SK-N-DZ (cell line): ENCODE results near the gene GPR52. TPM values are rescaled to one million over a fixed set of nuclear protein-coding genes. Genes with fewer than 3 reads are reported as not detected.
"Not testable (repeated sequence)": the region's sequence is repeated elsewhere in the genome, so short reads cannot be mapped to it uniquely, and the experiment has no call there.

Source experiments
- DNase-seq: peaks from one replicate; pipeline ENCODE4 v3.0.0-alpha.2; 2015; ENCODE audit warnings: low spot score
- polyA plus RNA-seq, 2 experiments: library from polyadenylated mRNA; depleted of rRNA; stranded (reverse); fragments of >200 nt; gene quantifications; 2 replicates each; pipeline ENCODE4 v1.2.3, GENCODE V29; 2014

GPR52 gene, protein sequence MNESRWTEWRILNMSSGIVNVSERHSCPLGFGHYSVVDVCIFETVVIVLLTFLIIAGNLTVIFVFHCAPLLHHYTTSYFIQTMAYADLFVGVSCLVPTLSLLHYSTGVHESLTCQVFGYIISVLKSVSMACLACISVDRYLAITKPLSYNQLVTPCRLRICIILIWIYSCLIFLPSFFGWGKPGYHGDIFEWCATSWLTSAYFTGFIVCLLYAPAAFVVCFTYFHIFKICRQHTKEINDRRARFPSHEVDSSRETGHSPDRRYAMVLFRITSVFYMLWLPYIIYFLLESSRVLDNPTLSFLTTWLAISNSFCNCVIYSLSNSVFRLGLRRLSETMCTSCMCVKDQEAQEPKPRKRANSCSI
- not detected in 2 replicates for polyA plus RNA-seq (2014; cell fraction: cytosol; rRNA removed)
- not detected in 2 replicates for polyA plus RNA-seq (2014; cell fraction: nucleus; rRNA removed)

DNA sequence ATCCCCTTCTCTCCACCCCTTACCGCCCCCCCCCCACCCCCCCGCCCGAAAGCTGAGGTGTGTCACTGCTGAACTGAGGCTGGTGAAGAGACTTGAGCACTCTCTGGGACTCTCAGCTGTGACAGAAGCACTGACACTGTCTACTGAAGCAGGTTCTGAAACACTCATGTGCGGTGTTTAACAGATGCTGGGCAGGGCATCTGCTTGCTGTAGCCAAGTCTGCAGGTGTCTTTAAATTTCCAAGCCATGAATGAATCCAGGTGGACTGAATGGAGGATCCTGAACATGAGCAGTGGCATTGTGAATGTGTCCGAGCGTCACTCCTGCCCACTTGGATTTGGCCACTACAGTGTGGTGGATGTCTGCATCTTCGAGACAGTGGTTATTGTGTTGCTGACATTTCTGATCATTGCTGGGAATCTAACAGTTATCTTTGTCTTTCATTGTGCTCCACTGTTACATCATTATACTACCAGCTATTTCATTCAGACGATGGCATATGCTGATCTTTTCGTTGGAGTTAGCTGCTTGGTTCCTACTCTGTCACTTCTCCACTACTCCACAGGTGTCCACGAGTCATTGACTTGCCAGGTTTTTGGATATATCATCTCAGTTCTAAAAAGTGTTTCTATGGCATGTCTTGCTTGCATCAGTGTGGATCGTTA, at the start of gene GPR52:
GPR52 (plus strand) TSS at position 99 of the 665 bp plus-strand sequence; CDS start at position 247, 148 bp downstream.
- DNase-seq: no peak

DNA sequence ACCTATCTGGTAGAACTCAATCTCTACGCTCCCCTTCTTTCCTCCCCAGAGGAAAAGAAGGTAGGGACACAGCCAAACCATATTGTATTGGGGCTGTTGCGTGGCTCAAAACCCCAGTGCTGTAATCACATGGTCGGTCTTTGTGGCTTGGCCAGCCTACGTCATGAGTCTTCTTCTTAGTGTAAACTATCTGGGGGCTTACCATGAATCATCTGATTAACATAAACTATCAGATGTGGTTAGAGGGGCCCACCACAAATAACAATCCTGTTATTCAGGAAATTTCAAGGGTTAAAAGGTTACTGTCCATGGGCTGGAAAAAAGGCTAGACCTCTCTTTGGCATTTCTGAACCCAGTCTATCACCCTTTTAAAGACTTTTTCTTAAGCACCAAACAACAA, 49.5 kb upstream of the GPR52 start:
- DNase-seq: no peak

DNA sequence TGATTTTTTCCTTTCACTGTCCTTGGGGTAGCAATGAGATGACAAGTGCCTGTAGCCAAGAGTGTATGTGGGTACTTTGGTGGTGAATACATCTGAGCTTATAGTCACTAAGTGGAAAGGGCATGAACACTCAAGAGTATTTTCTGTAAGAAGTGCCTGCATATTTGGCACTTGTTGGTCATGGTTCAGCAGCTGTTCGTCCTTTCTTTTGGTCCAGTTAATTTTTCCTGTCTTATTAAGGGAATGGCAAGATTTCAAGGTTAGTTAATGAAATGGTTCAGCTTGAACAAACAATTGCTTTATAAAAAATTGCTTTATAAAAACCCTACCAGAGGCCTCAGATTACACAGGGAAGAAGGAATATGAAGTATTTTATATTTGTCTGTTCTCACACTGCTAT, 48.6 kb upstream of the GPR52 start:
- DNase-seq: no peak

DNA sequence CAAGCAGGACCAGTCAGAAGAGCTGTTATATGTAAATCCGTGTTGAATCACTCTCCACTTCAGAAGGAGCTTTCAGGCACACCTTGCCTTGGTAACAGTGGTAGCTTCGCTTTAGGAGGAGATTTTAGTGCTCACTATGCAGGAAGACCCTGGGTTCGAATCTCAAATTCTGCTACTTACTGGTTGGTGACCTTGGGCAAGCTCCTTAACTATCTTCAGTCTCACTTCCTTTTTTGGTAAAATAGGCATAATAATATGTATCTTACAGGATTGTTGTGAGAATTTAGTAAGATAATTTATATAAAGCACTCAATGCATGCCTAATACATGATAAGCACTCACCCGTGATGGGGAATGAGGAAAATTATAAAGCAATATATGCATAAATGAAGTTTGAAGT, 46.7 kb upstream of the GPR52 start:
- DNase-seq: no peak

DNA sequence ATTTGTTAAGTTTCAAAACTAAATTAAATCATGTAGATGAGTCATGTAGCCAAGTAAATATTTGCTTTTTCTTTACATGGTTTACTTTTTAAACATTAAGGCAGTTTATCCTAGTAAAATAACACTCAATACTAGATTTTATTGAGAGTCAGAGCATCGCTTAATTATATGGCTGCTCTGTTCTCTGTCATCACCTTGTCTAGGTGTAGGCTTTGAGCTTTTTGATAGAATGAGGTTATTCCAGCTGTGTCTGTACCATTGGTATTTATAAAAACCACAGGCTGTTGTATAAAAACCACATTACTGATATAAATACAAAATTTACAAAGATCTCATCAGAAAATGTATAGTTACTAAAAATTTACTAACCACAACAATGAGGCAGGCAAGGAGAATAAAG, 42.5 kb upstream of the GPR52 start:
- DNase-seq: no peak

DNA sequence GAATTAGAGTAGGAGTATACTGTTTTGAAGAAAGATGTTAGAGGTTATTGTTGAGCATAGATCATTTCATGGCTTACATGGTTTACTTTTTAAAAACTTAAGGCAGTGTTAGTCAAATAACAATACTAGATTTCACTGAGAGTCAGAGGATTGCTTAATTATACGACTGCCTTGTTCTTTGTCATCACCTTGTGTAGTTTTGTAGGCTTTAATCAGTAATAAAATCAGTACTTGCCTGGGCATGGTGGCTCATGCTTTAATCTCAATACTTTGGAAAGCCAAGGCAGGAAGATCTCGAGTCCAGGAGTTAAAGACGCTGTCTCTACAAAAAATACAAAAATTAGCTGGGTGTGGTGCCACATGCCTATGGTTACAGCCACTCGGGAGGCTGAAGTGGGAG, 41.3 kb upstream of the GPR52 start:
- DNase-seq: no peak

DNA sequence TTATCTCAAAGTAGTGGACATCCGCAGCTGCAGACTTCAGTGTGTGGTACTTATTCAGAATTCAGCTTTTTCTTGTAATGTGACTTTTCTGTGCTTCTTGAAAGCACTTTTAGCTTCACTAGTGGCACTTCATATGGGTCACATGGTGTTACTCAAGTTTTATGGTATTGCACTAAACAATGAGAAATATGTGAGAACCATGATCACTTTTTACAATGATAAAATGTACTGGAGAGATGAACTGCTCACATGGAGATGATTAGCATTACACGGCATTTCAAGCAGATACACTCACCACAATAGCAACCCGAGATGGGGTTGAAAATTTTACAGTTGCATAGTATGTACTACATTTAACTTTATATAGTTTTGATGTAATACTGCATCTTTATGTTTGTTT, 40.1 kb upstream of the GPR52 start:
- DNase-seq: no peak

DNA sequence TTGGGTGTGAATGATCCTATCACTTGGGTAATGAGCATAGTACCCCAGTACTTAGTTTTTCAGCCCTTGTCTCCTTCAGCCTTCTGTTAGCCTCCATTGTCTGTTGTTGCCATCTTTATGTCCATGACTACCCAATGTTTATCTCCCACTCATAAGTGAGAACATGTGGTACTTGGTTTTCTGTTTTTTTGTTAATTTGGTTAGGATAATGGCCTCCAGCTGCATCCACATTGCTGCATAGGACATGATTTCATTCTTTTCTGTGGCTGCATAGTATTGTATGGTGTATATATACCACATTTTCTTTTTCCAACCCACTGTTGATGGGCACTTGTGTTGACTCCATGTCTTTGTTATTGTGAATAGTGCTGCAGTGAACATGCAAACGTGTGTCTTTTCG, 39.6 kb upstream of the GPR52 start:
- DNase-seq: peak; percentile 51

DNA sequence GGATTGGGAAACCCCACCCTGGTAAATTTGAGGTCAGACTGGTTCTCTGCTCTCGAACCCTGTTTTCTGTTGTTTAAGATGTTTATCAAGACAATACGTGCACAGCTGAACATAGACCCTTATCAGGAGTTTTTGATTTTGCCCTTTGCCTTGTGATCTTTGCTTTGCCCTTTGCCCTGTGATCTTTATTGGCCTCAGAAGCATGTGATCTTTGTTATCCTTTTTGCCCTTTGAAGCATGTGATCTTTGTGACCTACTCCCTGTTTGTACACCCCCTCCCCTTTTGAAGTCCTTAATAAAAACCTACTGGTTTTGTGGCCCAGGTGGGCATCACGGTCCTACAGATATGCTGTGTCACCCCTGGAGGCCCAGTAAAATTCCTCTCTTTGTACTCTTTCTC, 38.0 kb upstream of the GPR52 start:
- not testable (repeated sequence) for DNase-seq

DNA sequence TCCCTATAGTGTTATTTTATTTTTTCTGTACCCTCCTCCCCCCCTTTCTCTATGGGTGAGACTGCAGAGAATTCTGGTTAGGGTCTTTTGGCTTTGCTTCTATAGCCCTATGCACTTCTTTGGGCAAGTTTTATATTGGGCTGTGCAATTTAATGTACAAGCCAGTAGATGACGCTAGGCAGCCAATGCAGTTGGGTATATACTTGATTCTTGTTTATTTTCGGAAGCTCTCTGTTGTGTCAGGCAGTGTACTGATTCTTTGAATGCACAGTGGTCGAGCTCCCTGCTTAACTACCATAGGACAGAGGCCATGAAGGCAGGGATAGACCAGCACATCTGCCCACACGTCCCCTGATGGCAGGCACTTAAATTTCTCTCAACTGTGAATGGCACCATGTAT, 34.1 kb upstream of the GPR52 start:
- DNase-seq: no peak

DNA sequence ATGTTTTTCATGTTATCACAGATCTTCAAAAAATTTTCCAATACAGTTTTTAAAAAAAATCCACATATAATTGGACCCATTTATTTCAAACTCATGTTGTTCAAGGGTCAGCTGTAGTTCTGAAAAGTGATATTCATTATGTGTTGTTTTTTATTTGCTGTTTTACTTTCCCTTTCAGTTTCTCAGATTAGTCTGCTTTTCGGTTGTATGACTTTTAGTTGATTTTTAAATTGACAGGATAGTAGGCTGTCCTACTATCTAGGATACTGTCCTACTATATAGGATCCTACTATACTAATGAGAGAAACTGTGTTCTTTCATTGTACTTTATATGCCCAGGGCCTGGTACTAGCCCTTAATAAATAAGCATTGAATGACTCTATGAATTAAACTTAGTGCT, 33.6 kb upstream of the GPR52 start:
- no peak for DNase-seq

DNA sequence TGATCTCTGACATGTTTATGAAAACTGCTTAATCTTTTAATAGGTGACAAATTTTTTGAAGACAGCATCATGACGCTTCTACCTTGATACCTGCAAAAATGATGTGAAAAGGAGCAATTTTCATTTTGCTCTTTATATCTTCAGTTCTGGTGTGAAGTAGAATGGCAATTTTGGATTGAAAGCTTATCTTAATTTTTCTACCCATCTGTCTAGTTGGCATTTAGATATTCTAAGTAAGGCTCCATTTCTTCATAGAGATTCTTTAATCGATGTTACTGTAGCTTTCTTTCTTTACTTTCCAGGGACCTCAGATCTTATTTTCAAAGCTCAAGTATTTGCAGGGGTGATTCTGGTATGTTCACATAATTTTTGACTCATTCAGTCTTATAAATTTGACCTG, 32.3 kb upstream of the GPR52 start:
- DNase-seq: no peak

DNA sequence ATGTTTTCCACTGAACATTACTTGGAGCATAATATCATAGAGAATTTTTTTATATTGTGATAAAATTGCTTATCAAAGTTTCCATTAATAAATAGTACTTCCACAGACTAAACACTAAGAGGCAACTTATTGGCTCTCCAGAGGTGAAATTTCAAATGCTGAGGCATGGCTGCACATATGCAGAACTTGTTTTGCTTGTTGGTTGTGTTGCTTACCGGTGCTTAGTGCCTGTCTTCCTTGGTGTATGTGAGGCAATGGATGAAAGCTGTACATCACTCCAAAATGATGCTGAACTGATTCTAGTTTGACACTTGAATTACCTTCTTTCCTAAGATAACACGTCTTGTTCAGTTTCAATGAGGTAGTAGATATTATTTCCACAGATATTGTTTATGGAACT, 29.8 kb upstream of the GPR52 start:
- DNase-seq: no peak

DNA sequence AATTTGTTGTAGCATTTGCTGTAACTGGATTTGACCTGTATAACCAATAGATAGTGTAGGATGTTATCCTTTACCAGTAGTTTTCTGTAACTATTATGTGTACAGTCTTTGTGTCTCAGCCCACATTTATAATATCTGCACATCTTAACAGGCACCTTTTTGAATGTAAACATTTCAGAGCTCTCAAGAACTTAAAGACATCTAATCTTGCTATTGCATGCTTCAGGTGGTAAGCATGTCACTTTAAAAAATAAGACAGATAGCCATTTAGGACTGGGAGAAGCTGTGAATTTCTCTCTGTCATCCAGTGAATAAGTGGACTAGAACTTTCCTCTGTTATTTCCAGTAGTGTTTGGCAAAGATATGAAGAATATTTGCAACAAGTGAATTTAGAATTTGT, 22.6 kb upstream of the GPR52 start:
- no peak for DNase-seq

DNA sequence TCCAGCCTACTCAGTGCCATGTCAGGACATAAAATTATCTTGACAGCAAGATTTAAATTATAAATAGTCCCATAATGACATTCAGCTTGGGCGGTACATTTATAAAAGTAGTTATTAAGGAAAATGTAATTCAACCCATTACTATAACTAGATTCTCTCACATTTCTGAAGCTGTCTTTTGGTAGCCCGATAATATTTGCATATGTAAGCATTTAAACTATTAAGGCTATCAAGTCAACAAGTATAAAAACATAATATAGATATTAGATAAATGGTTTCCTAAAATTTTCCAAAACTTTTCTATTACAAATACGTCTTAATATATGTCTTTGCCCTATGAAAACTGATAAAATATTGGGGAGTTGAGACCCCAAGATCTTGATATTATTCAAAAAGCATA, 21.6 kb upstream of the GPR52 start:
- DNase-seq: no peak

DNA sequence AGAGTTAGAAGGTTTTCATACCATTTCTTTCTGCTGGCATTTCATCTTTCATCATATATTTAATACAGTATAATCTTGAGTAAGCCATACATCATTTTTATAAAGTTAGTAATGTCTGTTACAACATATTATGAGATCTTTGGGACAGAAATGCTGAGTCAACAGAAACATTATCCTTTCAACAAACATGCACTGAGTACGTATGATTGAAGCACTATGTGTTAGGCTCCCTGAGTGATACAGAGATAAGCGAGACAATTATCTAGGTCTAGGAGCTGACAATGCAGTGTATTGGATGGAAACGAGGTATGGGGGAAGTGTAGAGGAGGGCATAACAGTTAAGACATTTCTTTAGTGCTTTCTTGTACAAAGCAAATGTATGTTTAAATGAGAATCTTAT, 19.7 kb upstream of the GPR52 start:
- peak; percentile 6 for DNase-seq

DNA sequence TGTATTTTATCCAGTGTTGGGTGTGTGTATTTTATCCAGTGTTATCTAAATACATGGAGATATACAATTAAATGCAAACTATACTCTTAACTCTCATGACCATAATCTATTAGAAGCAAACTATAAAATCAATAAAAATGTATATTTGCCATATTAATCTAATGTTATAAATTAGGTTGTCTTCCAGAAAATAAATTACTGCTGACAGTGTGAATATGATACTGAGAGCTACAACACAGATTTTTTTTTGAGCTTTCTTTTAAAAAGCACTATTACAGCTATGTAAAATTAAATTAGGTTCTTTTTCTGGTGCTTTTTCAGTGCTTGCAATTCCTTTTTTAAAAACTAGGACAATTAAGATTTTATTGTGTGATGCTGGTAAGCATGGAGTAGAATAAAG, 19.0 kb upstream of the GPR52 start:
- no peak for DNase-seq

DNA sequence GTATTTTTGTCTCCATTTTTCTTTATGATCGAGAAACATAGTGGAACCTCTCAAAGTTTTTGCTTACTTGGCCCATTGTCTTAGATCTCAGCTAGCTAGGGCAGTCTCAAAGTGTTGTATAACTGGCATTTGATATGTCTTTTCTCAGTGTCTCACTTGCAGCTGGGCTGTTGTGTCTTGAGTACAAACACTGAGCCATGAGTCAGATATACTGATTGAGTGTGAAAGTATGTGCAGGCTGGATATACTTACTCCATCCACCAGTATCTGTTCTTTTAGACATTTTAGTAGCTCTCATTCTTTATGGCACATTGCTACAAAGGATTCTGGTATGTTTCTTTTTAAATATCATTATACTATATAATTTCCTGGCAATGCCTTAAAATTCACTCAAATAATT, 14.3 kb upstream of the GPR52 start:
- DNase-seq: no peak

DNA sequence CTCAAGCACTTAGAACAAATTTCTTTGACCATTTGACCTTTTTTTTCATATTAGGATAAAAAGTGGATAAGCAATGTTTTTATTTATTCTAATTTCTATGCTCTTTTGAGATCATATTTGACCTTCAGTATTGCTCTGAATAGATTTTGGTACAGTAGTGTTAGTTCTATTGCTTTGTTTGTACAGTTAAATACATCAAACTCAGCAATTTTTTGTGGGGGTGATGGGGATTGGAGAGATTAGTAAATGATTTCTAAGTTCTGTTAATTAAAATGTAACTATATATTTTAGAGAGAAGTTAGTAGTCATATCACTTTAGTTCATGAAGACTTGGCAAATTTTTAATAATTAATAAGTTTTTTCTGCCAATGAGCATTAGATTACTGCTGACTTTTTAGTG, 2.4 kb upstream of the GPR52 start:
- DNase-seq: no peak

DNA sequence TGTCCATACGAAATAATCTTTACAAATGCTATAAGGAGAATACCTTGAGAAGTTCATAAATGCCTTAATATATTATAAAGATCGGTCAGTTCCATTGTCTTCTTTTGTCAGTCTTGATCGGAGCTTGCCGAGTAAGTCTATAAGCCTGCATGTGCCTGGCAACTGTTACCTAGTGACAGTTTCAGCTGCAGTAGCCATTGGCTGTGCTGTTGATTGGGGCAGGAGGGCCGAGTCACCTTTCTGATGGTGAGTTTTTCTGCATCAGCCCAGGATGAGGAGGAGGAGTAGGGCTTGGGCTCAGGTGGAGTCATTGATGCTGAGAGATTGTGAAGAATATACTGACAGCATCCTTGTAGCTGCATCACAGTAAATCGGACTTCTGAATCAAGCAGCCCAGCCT, 1.9 kb upstream of the GPR52 start:
- no peak for DNase-seq

DNA sequence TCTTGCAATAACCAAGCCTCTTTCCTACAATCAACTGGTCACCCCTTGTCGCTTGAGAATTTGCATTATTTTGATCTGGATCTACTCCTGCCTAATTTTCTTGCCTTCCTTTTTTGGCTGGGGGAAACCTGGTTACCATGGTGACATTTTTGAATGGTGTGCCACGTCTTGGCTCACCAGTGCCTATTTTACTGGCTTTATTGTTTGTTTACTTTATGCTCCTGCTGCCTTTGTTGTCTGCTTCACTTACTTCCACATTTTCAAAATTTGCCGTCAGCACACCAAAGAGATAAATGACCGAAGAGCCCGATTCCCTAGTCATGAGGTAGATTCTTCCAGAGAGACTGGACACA, 743 bp downstream of the GPR52 start:
- no peak for DNase-seq

DNA sequence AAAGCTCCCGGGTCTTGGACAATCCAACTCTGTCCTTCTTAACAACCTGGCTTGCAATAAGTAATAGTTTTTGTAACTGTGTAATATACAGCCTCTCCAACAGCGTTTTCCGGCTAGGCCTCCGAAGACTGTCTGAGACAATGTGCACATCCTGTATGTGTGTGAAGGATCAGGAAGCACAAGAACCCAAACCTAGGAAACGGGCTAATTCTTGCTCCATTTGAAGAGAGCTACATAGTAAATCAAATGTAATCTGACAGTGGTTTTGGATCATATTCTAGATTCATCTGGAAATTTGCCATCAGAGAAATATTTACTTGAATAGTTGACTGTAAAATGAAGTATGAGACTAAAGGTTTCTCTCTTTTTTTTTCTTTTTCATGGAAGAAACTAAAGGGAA, 1.2 kb downstream of the GPR52 start:
- no peak for DNase-seq

DNA sequence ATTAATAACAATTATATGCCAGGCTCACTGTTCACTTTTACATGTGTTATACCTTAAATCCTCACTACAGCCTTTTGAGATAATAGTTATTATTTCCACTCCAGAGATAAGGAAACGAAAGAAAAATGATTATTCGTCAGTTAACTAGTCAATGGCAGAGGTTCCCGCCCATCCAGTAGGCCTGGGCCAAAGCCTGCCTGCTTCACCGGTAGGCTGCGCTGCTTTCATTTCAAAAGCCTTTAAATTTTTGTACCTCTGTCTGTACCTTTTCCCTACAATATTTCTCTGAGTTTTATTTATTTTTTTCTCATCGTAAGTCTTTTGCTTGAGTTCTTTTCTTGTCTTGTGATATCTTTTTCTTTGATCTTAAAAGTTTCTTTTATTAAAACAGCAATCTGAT, 3.6 kb downstream of the GPR52 start:
- DNase-seq: no peak
